ENCODE measurements around the gene LIMCH1. TPM values are rescaled to one million over a fixed set of nuclear protein-coding genes. Genes with fewer than 3 reads are reported as not detected.

The LIMCH1 gene
- total and polyA plus RNA-seq, 7 experiments from 2014 or later = 0.05 to 1.2 TPM; not detected in 5

- H3K27ac Mint-ChIP-seq = no peak overlapping the region
- CTCF ChIA-PET = no interaction called here
- Histone ChIP-seq H3K9me3 (ENCODE audit: control insufficient read depth in 2 of 3, low read length in 3 of 3) (no peaks in the 10 kb centered on the region), H3K27ac (ENCODE audit: low read depth, low read length) (no peak overlapping the region), H3K36me3 (ENCODE audit: control insufficient read depth in 2 of 3, insufficient read depth in 3 of 3, low read length in 3 of 3) (no peaks in the 10 kb centered on the region), H3K27me3 (ENCODE audit: control insufficient read depth in 2 of 2, insufficient read depth in 2 of 2, low read length in 2 of 2) (no peaks in the 10 kb centered on the region), H3K4me3 (ENCODE audit: low read length) (no peak overlapping the region), H3K4me1 (ENCODE audit: control insufficient read depth in 2 of 2, insufficient read depth in 2 of 2, low read length in 2 of 2) (no peaks in the 10 kb centered on the region)
- no peak overlapping the region for H3K4me3 Mint-ChIP-seq
- H3K27me3 Mint-ChIP-seq = peaks cover 0 to 13% (median 7%) of the 10 kb centered on the region in 5 donors
- H3K9me3 Mint-ChIP-seq = peaks cover 0 to 4% (median 0%) of the 10 kb centered on the region in 11 donors
- H3K36me3 Mint-ChIP-seq = no peaks in the 10 kb centered on the region
- ATAC-seq (no peak), DNase-seq (no peak)
- intact Hi-C loops (cut with micrococcal nuclease) = no loop called here
- no peaks in the 10 kb centered on the region for H3K4me1 Mint-ChIP-seq
- POLR2A ChIA-PET = no interaction called here
These were observed 566 bp upstream of the LIMCH1 start for GRCh38 chr4:41537292-41537890.

GRCh38 chr4:41538887-41539498, 1.0 kb downstream of the LIMCH1 start:
- Mint-ChIP-seq H3K9me3 (peaks cover 0 to under 1% (median 0%) of the 10 kb centered on the region in 11 donors), H3K27me3 (peaks cover 0 to 13% (median 7%) of the 10 kb centered on the region in 5 donors), H3K36me3 (no peaks in the 10 kb centered on the region), H3K4me1 (no peaks in the 10 kb centered on the region), H3K27ac (no peak overlapping the region), H3K4me3 (no peak overlapping the region)
- no peaks in the 10 kb centered on the region for H3K4me1 ChIP-seq (ENCODE audit: control insufficient read depth in 2 of 2, insufficient read depth in 2 of 2, low read length in 2 of 2)
- CTCF ChIA-PET = no interaction called here
- ATAC-seq (no peak), DNase-seq (no peak)
- intact Hi-C loops (cut with micrococcal nuclease) = no loop called here
- no peaks in the 10 kb centered on the region for H3K9me3 ChIP-seq (ENCODE audit: control insufficient read depth in 2 of 3, low read length in 3 of 3)
- H3K36me3 ChIP-seq (ENCODE audit: control insufficient read depth in 2 of 3, insufficient read depth in 3 of 3, low read length in 3 of 3) = no peaks in the 10 kb centered on the region
- no peak overlapping the region for H3K27ac ChIP-seq (ENCODE audit: low read depth, low read length)
- POLR2A ChIA-PET = no interaction called here
- H3K4me3 ChIP-seq (ENCODE audit: low read length) = no peak overlapping the region
- no peaks in the 10 kb centered on the region for H3K27me3 ChIP-seq (ENCODE audit: control insufficient read depth in 2 of 2, insufficient read depth in 2 of 2, low read length in 2 of 2)

DNA sequence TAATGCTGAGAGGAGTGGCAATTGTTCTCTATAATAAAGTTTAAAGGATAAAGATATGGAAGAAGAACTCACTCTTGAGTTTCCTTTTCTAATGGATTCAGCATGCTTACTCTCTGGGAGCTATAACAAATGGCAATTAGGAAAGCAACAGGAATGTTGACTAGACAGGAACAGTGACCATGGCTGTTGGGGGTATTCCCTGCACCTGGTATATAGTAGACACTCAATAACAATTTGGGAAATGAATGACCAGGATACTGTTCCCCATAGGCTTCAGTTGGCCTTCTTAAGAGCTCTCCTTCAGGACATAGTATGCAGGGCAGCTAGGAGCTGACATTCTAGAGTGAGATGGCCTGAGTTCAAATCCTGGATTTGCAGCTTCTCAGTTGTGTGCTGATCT, 1.8 kb downstream of the LIMCH1 start:
- Mint-ChIP-seq H3K4me1 (no peaks in the 10 kb centered on the region), H3K36me3 (no peaks in the 10 kb centered on the region), H3K9me3 (peaks cover 0 to under 1% (median 0%) of the 10 kb centered on the region in 11 donors), H3K27me3 (peaks cover 0 to 13% (median 7%) of the 10 kb centered on the region in 5 donors), H3K4me3 (no peak overlapping the region), H3K27ac (no peak overlapping the region)
- H3K9me3 ChIP-seq (ENCODE audit: control insufficient read depth in 2 of 3, low read length in 3 of 3) = no peaks in the 10 kb centered on the region
- DNase-seq (no peak), ATAC-seq (no peak)
- intact Hi-C loops (cut with micrococcal nuclease) = no loop called here
- H3K36me3 ChIP-seq (ENCODE audit: control insufficient read depth in 2 of 3, insufficient read depth in 3 of 3, low read length in 3 of 3) = no peaks in the 10 kb centered on the region
- ChIA-PET POLR2A (no interaction called here), CTCF (no interaction called here)
- no peak overlapping the region for H3K27ac ChIP-seq (ENCODE audit: low read depth, low read length)
- H3K4me1 ChIP-seq (ENCODE audit: control insufficient read depth in 2 of 2, insufficient read depth in 2 of 2, low read length in 2 of 2) = no peaks in the 10 kb centered on the region
- H3K4me3 ChIP-seq (ENCODE audit: low read length) = no peak overlapping the region
- H3K27me3 ChIP-seq (ENCODE audit: control insufficient read depth in 2 of 2, insufficient read depth in 2 of 2, low read length in 2 of 2) = no peaks in the 10 kb centered on the region

GRCh38 chr4:41540687-41541086, 2.7 kb downstream of the LIMCH1 start:
- Mint-ChIP-seq H3K4me3 (no peak overlapping the region), H3K36me3 (no peaks in the 10 kb centered on the region), H3K4me1 (no peaks in the 10 kb centered on the region), H3K27me3 (peaks cover 0 to 13% (median 7%) of the 10 kb centered on the region in 5 donors), H3K27ac (no peak overlapping the region), H3K9me3 (peaks cover 0 to 6% (median 0%) of the 10 kb centered on the region in 11 donors)
- no peak for ATAC-seq
- Histone ChIP-seq H3K27ac (ENCODE audit: low read depth, low read length) (no peak overlapping the region), H3K4me3 (ENCODE audit: low read length) (no peak overlapping the region), H3K9me3 (ENCODE audit: control insufficient read depth in 2 of 3, low read length in 3 of 3) (no peaks in the 10 kb centered on the region), H3K27me3 (ENCODE audit: control insufficient read depth in 2 of 2, insufficient read depth in 2 of 2, low read length in 2 of 2) (no peaks in the 10 kb centered on the region), H3K4me1 (ENCODE audit: control insufficient read depth in 2 of 2, insufficient read depth in 2 of 2, low read length in 2 of 2) (no peaks in the 10 kb centered on the region), H3K36me3 (ENCODE audit: control insufficient read depth in 2 of 3, insufficient read depth in 3 of 3, low read length in 3 of 3) (no peaks in the 10 kb centered on the region)
- ChIA-PET POLR2A (no interaction called here), CTCF (no interaction called here)
- no peak for DNase-seq
- intact Hi-C loops (cut with micrococcal nuclease) = no loop called here

DNA sequence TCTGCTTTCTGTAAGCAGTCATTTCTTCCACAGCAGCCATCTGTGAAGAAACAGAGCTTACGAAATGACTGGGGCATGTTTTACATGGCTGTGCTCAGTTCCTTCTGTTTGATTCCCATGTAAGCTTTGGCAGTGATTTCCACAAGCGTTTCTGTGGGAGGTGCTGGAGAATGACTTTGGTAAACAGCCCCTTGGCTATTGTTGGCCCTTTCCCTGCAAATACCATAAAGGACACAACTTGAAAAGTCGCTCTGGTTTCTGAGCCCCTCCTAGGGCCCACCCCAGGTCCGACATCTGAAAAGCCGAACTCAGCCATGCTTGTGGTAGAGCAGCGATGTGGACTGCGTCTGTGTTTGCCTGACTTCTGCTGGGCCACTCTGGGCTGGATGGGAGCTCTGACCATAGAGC, 3.7 kb downstream of the LIMCH1 start:
- POLR2A ChIA-PET = no interaction called here
- H3K9me3 ChIP-seq (ENCODE audit: control insufficient read depth in 2 of 3, low read length in 3 of 3) = no peaks in the 10 kb centered on the region
- no peaks in the 10 kb centered on the region for H3K4me1 ChIP-seq (ENCODE audit: control insufficient read depth in 2 of 2, insufficient read depth in 2 of 2, low read length in 2 of 2)
- no peak for DNase-seq
- ATAC-seq = no peak
- Mint-ChIP-seq H3K9me3 (peaks cover 0 to 10% (median 0%) of the 10 kb centered on the region in 11 donors), H3K36me3 (no peaks in the 10 kb centered on the region), H3K4me1 (no peaks in the 10 kb centered on the region), H3K27ac (no peak overlapping the region), H3K4me3 (no peak overlapping the region), H3K27me3 (peaks cover 0 to 9% (median 4%) of the 10 kb centered on the region in 5 donors)
- no peaks in the 10 kb centered on the region for H3K36me3 ChIP-seq (ENCODE audit: control insufficient read depth in 2 of 3, insufficient read depth in 3 of 3, low read length in 3 of 3)
- intact Hi-C loops (cut with micrococcal nuclease) = no loop called here
- CTCF ChIA-PET = no interaction called here
- no peak overlapping the region for H3K27ac ChIP-seq (ENCODE audit: low read depth, low read length)
- no peaks in the 10 kb centered on the region for H3K27me3 ChIP-seq (ENCODE audit: control insufficient read depth in 2 of 2, insufficient read depth in 2 of 2, low read length in 2 of 2)
- no peak overlapping the region for H3K4me3 ChIP-seq (ENCODE audit: low read length)

GRCh38 chr4:41542526-41543275, 4.7 kb downstream of the LIMCH1 start:
- Mint-ChIP-seq H3K27me3 (peaks cover 0 to 8% (median 7%) of the 10 kb centered on the region in 5 donors), H3K36me3 (no peaks in the 10 kb centered on the region)
- CTCF ChIA-PET = no interaction called here

More at GRCh38 chr4:41542526-41543275, 4.7 kb downstream of the LIMCH1 start:
- Histone ChIP-seq H3K4me1 (ENCODE audit: control insufficient read depth in 2 of 2, insufficient read depth in 2 of 2, low read length in 2 of 2) (no peaks in the 10 kb centered on the region), H3K36me3 (ENCODE audit: control insufficient read depth in 2 of 3, insufficient read depth in 3 of 3, low read length in 3 of 3) (no peaks in the 10 kb centered on the region), H3K9me3 (ENCODE audit: control insufficient read depth in 2 of 3, low read length in 3 of 3) (no peaks in the 10 kb centered on the region), H3K27ac (ENCODE audit: low read depth, low read length) (no peak overlapping the region), H3K4me3 (ENCODE audit: low read length) (no peak overlapping the region), H3K27me3 (ENCODE audit: control insufficient read depth in 2 of 2, insufficient read depth in 2 of 2, low read length in 2 of 2) (no peaks in the 10 kb centered on the region)
- DNase-seq (no peak), ATAC-seq (no peak)
- Mint-ChIP-seq H3K4me1 (no peaks in the 10 kb centered on the region), H3K9me3 (peaks cover 0 to 10% (median 0%) of the 10 kb centered on the region in 11 donors), H3K4me3 (no peak overlapping the region), H3K27ac (no peak overlapping the region)
- POLR2A ChIA-PET = no interaction called here
- intact Hi-C loops (cut with micrococcal nuclease) = no loop called here

Data from naive thymus-derived CD4-positive, alpha-beta T cell (primary cell).